Activated gamma-delta T cell treated with Interleukin-2 at 50 U/mL for 16 hours (primary cell): Measurements from ENCODE around the gene ARHGAP32.

ENCODE experiments used
- DNase-seq: peaks from one replicate; pipeline ENCODE4 v3.0.0-alpha.2; 2020

Gene ARHGAP32

DNA sequence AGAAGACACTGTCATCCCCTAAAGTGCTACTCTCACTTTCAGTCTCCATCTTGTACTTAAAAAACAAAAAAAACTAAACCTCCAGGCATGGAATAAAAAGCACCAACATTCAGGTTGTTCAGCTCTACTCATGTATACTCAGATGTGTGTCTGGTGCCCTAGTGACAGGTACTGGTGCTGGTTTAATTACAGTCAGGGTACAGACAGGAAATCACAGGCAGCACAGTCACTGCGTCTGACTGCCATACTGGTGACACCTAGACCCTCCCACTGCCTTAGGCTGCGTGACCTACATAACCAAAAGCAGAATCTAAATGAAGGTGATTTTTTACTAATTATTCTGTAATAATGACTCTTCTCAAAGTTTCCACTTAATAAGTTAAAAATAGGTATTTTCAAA is at the start of gene ARHGAP32:
Gene ARHGAP32, minus strand, starts transcription at position 176 of the 400 bp plus-strand sequence. Its CDS starts 127 bp downstream, at position 49.
- DNase-seq = no peak

DNA sequence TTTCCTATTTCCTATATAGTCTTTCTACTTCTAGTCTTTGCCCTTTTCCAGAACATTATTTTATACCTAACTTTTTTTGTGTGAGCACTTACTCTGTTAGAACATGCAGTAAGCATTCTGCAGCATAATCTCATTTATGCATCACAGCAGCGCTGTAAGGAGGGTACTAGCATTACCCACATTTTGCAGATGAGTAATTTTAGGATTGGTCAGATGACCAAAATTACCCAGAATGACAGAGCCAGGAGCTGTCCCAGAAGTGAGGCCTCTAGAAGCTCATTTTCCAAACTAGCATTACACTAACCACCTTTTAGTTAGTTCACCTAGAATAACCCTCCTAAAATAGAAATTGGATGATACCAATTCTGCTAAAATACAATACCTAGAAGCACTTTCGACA is 47.1 kb upstream of the ARHGAP32 start:
- no peak for DNase-seq

DNA sequence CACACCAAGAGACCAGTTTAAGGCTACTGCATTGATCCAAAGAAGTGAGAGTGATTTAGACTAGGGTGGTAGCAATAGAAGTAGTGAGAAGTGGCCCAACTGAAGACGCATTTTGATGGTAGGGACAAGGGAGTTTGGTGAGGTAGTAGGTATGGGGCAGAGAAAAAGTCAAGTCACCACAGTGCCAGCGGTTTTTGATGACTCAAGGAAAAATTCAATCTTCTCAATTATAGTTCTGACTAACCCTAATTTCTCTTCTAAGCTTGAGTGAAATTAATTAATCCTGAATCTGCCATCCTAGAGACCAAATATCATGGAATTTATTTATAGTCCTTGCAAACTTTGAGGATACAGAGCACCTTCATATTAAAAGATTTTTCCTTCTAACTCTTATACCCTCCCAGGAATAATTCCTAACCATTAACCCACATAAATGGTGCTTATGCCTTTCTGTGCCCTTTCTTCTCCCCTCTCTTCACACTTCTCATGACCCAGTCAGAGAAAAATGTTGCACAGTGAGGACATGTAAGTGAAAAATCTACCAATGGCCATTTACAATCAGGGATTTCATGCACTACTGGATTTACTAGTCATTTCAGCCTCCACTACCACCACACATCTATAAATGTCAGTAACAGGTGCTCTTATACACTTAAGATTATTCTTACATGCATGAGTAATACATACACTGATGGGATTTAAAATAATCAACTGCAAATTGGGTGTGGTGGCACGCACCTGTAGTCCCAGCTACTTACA is 45.9 kb upstream of the ARHGAP32 start:
- no peak for DNase-seq

DNA sequence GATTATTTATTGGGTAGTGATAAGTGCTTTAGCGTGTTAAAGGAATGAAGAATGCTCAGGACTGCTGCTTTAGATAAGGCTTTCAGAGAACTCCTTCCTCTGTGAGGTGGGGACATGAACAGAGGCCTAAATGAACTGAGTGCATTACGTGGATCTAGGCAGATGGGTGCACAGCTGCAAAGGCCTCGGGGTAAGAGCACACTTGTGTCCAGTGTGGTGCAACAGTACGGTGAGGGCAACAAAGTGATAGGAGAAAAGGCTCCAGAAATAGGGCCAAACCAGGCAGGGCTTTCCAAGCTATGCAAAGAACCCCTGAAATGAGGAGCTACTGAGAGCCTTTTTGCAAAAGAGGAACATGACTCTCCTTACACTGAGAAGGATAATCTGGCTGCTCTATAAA is 45.3 kb upstream of the ARHGAP32 start:
- DNase-seq = no peak

DNA sequence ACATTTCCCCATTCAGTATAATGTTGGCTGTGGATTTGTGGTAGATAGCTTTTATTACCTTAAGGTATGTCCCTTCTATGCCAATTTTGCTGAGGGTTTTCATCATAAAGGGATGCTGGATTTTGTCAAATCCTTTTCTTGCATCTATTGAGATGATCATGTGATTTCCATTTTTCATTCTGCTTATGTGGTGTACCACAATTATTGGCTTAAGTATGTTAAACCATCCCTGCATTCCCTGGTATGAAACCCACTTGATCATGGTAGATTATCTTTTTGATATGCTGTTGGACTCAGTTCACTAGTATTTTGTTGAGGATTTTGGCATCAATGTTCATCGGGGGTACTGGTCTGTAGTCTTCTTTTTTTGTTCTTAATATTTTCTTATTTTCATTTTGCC is 44.7 kb upstream of the ARHGAP32 start:
- DNase-seq = no peak

DNA sequence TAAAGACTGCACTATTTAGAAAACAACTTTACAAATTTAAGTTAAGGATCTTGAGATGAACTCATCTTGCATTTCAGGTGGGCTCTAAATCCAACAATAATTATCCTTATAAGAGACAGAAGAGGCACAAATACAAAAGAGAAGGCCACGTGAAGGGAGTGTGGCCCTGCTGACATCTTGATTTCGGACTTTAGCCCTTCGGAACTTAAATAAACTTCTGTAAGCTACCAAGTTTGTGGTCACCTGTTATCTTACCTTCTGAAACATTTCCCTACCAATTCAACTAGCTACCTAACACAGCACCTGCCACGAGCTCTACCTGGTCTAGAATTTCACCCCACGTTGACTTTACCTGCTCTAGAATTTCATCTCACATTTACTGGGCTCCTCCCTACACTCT is 42.9 kb upstream of the ARHGAP32 start:
- no peak for DNase-seq

DNA sequence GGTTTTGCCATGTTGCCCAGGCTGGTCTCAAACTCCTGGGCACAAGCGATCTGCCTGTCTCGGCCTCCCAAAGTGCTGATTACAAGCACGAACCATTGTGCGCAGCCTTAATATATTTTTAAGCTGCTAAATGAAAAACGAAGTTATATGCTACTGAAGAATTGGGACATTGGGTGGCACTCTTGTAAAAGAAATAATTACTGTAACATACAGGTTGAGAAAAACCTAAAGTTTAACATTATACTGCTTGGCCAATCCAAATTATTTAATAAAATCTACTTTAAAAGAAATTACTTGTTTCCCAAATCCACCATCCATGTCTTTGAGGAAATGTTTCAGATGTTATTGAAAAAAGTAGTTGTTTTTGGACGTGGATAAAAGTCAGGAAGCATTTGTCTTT is 37.9 kb upstream of the ARHGAP32 start:
- no peak for DNase-seq

DNA sequence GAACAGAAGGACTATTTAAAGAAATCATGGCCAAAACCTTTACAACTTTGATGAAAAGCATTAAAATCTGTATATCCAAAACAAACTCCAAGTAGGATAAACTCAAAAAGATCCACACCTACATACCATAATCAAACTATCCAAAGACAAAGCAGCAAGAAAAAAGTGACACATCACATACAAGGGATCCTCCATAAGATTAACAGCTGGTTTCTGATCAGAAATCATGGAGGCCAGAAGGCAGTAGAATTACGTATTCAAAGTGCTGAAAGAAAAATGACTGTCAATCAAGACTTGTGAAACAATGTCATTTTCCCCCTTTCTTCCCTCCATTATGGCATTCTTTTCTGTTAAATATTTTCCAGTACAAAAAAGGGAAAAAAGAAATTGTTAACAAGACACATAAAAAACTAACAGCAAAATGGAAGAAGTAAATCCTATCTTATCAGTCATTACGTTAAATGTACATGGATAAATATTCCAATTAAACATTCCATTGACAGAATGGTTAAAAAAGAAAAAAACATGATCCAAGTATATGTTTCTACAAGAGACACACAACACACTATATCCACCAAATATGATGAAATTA is 34.2 kb upstream of the ARHGAP32 start:
- DNase-seq = no peak

DNA sequence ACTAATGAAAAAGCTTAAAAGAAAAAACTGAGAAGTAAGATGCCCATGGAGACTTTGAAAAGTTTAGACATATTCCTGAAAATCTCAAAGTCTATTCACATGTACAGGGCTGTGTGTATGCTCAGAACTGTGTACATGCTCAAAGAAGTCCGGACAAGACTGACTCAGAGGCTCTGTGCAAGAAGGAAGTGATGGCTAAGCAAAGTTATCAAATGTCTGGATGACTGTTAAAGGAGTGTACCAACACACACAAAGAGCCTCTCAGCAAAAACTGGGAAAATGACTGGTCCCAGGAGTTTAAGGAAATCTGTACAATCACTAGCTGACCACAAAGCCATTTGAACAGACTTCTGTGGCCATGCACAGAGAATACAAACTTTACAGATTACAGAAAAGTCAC is 33.1 kb upstream of the ARHGAP32 start:
- no peak for DNase-seq

DNA sequence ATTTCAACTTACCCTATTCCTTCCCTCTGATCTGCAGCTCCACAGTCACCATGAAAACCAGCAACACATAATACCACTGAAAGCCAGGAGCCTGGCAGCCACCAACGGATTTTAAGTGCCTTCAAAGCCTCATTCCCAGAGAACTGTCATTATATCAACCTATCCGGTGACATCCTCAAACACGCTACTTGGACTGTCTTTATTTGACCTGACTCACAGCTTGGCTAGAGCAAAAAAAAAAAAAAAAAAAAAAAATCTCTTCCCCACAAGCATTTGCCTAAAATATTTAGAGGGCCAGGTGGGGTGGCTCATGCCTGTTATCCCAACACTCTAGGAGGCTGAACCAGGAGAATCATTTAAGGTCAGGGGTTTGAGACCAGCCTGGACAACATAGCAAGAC is 32.4 kb upstream of the ARHGAP32 start:
- no peak for DNase-seq

DNA sequence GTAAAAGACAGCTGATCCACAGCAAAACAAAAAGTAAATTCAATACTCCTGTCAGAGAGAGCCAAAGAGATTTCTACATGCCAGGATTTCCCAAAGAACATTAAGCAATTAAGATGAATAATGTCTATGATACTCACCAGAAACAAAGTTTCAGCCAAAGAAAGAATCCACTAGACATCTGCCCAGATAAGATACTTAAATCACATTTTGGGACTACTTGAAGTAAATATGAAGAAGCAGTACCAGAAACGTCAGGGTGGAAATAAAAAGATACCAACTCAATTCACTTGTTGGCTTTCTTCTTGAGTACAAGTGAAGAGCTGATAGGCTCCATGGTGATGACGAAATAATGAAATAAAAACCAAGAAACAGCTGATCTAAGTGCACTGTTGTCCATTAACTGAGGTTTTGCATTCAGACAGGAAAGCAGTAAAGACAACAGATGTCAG is 31.6 kb upstream of the ARHGAP32 start:
- DNase-seq = no peak

DNA sequence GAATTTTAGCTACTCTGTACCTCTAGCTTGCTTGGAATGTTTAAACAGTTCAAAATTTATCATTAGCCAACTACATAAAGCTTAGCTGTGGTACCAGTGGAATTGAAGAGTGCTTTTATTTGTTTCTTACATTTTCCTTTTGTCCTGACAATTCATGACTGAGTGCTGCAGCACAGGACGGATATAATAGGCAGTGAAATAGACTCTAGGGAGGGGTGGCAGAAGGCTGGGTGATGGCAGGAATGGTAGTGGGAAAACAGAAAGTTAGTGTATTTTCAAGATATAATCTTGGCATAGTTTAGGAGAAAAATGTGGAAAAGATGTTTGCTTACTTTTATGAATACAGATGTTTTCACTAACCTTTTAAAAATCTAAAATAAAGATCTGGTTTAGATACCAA is 31.1 kb upstream of the ARHGAP32 start:
- no peak for DNase-seq

DNA sequence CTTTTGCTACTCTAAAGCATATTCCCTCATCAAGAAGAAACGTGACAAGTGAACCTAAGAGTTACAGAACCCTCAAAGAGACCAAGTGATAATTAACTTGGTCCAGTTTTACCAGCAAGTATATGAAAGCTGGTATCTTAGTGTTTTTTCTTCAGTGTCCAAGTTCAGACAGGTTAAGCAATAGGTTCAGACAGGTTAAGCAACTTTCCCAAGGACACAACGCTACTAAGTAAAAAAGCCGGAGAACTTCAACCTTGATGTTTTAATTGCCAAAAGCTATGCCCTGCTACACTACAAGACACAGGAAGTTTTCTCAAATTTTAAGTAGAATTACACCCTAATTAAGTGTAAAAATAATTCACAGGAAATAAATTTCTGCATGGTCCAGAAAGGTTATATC is 30.0 kb upstream of the ARHGAP32 start:
- DNase-seq = no peak

DNA sequence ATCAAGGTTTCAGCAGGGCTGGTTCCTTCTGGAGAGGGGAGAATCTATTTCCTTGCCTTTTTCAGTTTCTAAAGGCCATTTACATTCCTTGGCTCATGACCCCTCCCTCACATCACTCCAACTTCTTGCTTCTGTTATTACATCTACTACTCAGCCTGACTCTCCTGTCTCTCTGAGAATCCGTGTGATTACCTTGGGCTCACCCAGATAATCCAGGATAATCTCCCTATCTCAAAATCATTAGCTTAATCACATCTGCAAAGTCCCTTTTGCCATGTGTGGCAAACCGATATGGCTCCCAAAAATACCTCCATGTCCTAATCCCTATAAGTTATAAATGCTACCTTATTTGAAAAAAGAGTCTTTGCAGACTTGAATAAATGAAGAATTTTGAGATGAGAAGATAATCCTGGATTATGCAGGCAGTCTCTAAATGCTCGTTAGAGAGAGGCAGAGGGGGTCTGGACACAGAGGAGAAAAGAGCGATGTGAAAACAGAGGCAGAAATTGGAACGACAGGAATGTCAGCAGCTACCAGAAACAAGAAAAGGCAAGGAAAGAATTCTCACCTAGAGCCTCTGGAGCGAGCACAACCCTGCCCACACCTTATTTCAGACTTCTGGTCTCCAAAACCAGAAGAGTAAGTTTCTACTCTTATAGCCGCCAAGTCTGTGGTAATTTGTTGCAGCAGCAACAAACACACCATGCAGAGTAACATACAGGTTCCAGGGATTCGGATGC is 23.6 kb upstream of the ARHGAP32 start:
- no peak for DNase-seq

DNA sequence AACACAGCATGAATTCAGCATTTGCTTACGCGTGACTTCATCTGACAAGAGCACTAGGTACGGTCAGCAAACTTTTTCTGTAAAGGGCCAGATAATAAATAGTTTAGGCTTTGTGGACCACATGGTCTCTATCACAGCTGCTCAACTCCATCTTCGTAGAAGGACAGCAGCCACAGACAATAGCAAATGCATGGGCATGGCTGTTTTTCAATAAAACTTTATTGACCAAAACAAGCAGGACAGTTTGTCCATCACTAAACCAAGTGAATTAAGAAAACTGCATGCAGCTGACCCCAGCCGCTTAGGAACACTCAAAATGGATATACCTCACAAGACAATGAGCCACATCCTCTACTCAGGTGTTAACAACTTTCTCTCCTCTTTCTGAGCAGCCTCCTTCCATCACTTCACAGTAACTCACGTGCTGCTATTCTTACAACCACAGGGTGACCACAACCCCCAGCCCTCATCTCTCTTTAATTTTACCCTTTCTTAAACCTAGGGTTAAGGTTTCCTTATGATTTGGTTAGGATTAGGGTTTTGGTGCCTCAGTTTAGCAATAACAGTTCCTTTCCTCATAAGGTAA is 22.7 kb upstream of the ARHGAP32 start:
- DNase-seq = no peak

DNA sequence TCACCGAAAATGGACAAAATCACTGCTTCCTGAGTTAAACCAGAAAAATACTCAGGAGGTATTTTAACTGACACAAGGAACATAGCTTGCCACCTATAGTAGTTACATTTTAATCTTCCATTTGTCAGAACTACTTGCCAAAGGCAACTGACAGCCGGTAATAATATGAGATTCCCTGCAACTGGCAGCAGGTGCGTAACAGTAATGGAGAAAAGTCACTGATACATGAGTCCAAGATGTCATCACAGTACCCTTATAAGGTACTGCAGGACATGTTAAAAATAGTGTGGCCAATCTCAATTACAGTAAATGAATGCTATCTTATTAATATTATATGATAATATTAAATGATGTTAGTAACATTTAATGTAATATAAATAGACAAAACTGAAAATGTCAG is 21.1 kb upstream of the ARHGAP32 start:
- DNase-seq = no peak

DNA sequence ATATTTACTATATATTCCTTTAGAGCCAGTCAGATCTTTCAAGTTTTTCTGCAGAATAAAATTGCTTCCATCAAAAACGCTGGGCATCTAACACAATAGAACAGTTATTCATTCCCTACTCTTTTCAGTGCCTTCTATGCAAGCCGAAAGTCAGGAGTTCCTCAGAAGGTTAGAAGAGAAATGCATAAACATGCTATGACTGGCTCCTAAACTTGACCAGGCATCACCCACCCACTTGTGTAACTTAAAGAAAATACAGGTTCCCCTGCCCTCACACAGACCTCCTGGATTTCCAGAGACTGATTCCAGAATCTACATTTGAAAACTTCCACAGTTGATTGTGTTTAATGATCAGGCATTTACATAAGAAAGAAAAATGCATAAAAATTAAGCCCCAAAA is 19.3 kb upstream of the ARHGAP32 start:
- no peak for DNase-seq

DNA sequence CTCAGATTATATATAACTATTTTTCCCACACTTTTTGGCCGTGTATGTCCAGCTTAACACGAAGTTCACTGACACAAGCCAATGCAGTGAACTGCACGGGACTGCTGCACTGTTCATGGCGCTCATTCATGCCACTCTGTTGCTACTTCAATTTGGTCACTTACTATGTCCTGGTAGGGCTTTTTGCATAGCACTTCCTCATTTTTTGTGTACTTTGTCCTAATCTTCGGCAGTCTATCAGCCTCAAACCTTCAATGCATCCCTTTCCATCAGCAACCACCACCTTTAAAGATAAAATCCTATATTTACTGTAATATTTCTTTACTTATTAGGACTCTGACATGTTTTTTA is 18.7 kb upstream of the ARHGAP32 start:
- DNase-seq = no peak

DNA sequence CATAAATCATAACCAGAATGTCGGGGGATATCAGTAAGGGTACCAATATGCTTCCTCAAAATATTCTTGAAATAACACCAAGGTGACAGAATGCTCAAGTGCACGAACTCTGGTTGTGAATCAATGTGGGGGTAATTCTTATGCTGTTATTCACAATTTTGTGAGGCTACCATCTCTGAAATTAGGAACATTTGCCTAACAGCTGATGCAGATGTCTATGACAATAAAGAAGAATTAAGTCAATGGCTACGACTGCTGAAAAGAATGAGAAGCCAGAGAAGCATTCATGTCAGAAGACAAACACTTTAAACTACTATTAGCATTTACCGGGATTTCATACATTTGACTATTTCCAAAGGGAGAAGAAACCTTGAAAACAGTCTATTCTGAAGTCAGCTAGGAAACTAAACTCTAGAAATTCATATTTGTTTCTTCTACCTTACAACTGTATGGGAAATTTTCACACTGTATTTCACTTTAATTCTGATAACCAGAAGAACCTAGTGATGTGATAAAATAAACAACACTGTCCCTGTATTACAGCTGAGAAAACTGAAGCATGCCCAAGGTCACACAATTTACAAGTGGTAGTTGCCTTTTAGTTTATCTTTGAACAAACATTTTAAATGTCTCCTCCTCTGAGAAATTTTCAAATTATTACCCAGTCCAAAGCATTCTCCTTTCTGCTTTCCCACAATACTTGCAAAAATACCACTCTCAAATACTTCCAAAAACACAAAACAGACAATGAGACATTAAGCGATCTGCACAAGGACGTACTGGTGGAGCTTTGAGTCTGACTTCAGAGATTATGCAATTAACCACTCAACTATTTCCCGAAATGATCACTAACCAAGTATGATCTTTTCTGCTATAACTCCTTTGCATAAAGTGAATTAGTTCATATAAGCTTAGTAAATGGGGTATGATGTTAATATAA is 18.0 kb upstream of the ARHGAP32 start:
- no peak for DNase-seq

DNA sequence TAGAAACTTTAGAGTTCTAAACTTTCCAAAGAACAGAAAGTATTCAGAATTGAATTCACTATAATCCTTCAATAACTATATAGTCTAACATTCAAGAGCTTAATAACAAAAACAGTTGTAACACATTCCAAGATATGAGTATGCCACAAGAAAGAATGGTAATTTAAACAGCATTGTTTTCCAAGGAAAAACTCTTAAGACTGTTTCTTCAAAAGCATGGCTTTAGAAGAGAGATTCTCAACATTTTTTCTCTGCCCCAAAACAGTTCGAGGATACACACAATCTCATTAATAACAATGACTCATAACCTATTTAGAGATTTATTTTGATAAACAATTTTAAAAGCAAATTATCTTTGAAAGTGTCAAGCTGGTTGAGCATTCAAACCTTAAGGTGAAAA is 16.7 kb upstream of the ARHGAP32 start:
- no peak for DNase-seq

DNA sequence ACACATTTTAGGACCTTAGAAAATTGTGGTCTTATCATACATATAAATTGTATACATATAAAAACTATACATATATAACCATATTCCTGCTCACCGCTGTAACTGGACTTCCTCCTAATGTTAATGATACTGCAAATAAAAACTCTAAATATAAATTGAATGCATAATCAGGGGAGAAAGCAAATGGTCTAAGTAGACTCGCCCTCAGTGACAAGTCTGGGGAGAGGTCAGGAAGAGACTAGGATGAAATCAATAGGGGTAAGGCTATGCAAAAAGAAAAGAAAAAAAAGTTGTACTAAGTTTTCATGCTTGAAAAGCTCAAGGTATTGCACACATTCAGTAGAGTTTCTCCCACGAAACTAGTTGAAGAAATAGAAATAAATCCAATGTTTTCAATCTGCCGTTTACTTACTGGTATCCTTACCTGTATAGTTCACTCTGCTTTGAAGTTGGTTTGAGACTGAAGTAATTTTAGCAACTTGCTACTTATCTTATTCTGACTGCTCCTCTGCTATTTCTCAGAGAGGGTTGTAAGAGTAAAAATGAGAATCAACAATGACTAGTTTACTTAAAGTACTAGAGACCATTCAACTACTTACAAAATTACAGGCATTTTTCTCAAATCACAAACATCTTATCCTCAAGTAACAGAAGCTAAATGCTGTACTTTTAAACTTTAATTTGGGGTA is 12.2 kb upstream of the ARHGAP32 start:
- DNase-seq = no peak

DNA sequence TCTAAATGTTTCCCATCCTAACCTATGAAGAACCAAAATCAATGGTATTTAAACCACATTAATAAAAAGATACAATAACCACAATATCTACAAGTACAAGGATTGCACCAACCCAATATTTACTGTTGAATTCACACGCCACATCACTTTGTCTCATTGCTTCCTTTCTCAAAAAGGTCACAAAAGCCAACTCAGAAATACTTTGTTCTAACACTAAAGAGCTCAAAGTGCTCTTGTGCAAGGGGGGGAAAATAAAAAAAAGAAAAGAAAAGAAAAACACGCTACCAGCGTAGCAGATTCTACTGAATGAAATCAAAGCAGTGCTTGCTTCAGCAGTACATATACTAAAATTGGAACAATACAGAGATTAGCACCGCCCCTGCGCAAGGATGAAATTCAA is 10.5 kb upstream of the ARHGAP32 start:
- no peak for DNase-seq
